Heart left ventricle (tissue), 13 donors: ENCODE measurements around the gene COPZ1.

Experiments
- POLR2A ChIP-seq, 2 donors: fragments of 450-650 bp; IDR thresholded peaks; one replicate each; pipeline ENCODE4 v1.6.1; 2017; ENCODE audit warnings: antibody characterized with exemption in 2 of 2, mild to moderate bottlenecking in 2 of 2, moderate library complexity in 2 of 2
- TF ChIP-seq, protein P1 (sequence below), 12 donors: fragments of 200-600 bp; sonication (generic) in 4 of 12; IDR thresholded peaks; one replicate each; pipeline versions ENCODE4 v1.5.0 to v1.8.0; 2018 to 2022; ENCODE audit warnings: antibody characterized with exemption in 12 of 12, mild to moderate bottlenecking in 5 of 12
- donor health status: ischemic (EF 13 %, LVEDD 7.1; RV severe dilation, severe dysfunction).
- donor health status: DM: no; HTN: yes; CAD: no.
- donor health status: DM: no; HTN: no; CAD: no.
- donor health status: ischemic (EF 25% LVEDD 6.9; RV normal size, moderate dysfunction).
- donor health status: ischemic (EF 25% LVEDD 5.7; RV mildly dilated, moderate dysfunction).
- donor health status: ischemic (EF 35%, LVEDD 5.7; RV mildly dilated, moderate dysfunction).
- donor health status: nonischemic (EF 11% LVEDD 7.7; RV severe dilation, severe dysfunction).
- donor health status: DM: yes; HTN: yes; CAD: no.
- donor health status: PGD.
- donor health status: ischemic (EF 29% LVEDD 5.4; RV normal size, mild dysfunction).
- donor health status: nonischemic (EF 23%, LVEDD 6.1; RV moderate dilation, normal function).

DNA sequence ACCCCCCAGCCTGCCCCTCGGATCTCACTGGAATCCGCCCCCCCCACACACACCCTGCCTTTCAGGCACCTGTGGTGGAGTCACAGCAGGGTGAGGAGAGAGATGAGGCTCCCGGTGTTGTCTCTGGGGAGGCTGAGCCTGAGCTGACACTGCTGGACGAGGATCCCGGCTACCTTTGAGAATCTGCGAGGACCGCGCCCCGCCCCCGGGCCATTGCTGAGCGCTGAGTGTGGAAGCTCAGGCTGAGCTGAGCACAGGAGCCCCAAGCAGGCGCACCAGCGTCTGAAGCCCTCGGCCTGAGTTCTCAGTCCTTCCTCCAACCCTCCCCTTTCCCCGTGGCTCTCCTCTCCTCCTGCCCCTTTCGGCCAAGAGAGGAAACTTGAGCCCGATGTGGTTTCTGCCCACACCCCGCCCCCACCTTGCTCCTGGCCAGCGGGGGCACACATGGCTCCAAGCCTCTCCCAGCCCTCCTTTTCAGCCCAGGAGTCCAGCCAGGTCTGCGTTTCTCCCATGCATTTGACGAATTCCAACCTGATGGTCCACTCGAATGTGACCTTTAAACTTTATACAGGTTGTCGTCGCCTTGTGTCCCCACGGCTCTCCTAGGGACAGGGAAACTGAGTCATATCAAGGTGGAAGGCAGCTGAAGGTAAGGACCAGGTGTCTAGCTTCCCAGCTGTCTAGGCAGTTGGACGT lies 24.1 kb upstream of the COPZ1 start, which contains the start of gene NFE2:
- TF ChIP-seq, protein P1, sequence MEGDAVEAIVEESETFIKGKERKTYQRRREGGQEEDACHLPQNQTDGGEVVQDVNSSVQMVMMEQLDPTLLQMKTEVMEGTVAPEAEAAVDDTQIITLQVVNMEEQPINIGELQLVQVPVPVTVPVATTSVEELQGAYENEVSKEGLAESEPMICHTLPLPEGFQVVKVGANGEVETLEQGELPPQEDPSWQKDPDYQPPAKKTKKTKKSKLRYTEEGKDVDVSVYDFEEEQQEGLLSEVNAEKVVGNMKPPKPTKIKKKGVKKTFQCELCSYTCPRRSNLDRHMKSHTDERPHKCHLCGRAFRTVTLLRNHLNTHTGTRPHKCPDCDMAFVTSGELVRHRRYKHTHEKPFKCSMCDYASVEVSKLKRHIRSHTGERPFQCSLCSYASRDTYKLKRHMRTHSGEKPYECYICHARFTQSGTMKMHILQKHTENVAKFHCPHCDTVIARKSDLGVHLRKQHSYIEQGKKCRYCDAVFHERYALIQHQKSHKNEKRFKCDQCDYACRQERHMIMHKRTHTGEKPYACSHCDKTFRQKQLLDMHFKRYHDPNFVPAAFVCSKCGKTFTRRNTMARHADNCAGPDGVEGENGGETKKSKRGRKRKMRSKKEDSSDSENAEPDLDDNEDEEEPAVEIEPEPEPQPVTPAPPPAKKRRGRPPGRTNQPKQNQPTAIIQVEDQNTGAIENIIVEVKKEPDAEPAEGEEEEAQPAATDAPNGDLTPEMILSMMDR (IDR thresholded peaks at IDR 0.05): no peak
- no peak for TF ChIP-seq POLR2A (IDR thresholded peaks at IDR 0.05)
